Upper lobe of left lung (tissue), 4 donors: Measurements from ENCODE around the gene XYLT1.

Source experiments
- CTCF ChIP-seq, 6 experiments: fragments of 450-650 bp in 4 of 6; fragments of 200-600 bp in 2 of 6; sonication (generic) in 2 of 6; IDR thresholded peaks; one replicate each; pipeline ENCODE4 v1.5.1; 2016 to 2019; ENCODE audit warnings: antibody characterized with exemption in 6 of 6
- POLR2A ChIP-seq, 4 donors: fragments of 450-650 bp; IDR thresholded peaks; one replicate each; pipeline ENCODE4 v1.5.1; 2016 to 2017; ENCODE audit warnings: antibody characterized with exemption in 4 of 4, mild to moderate bottlenecking in 2 of 4

GRCh38 chr16:17509194-17509593, 38.4 kb upstream of the XYLT1 start:
- no peak for TF ChIP-seq CTCF (IDR thresholded peaks at IDR 0.05)
- no peak for TF ChIP-seq POLR2A (IDR thresholded peaks at IDR 0.05)
